GM21723 (cell line): ENCODE results near the gene CHCHD6.
A peak's percentile ranks its signal among the peaks of the same experiment; 100 is the strongest.

Source experiments
- ATAC-seq: cut with Tn5 transposase; IDR thresholded peaks from one replicate; pipeline ENCODE4 v1.9.1; 2021; ENCODE audit warnings: mild to moderate bottlenecking, moderate library complexity; ENCODE audit not compliant: unreplicated experiment

CHCHD6 gene

DNA sequence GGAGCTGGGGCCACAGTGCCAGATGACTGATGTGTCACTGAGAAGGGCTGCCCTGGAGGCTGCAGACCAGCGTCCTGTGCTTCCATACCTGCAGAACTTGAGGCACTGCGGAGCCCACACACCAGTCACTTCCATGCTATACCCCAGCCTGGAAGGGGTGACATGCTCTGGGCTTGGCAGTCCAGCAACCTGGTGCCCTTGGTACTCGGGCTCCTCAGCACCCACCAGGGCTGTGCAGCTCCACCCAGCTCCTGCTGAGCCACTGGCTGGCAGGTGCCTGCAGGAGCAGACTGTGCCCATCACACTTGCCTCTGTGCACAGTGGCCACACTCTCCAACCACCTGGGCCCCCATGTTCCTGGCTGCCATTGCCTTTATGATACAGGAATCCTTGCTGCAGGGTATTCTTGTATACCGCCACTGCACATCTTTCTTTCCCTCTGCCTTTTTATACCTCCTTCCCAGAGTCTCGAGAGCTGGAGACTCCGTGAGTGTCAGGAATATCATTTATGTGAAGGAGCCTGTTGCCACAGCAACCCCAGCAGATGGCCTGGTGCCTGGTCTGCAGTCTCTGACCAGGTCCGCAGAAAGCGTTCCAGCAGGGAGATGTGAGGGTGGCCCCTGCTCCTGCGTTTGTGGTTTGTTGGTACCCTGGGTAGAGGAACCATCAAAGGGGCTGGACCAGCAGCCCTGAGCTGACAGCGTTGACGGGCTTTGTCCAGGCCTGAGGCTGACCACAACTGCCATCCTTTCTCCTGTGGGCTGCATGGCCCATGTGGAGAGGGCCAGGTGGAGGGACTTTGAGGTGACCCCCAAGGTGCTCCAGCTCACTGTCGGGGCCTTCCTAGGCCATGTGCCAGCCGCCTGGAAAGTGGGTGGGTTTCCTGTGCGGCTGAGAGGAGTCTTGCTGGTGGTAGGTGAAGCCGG is 185.5 kb downstream of the CHCHD6 start:
- ATAC-seq = no peak

DNA sequence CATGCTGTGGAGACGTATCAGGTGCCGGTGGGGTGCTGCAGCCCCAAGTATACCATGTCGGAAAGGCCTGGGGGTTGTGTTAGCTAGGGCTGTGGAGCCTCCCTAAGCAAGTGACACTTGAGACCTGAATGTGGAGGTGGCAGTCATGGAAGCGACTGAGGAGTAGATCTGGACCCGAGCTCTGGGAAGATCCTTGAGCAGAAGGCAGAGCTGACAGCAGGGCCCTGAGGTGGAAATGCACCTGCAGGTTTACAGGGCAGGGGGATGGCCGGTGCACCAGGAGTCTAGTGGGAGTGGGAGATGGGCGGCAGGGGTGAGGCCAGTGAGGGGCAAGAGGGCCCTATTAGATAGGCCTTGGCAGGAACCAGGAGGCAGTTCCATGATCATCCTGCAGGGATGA is 187.1 kb downstream of the CHCHD6 start:
- ATAC-seq = no peak

DNA sequence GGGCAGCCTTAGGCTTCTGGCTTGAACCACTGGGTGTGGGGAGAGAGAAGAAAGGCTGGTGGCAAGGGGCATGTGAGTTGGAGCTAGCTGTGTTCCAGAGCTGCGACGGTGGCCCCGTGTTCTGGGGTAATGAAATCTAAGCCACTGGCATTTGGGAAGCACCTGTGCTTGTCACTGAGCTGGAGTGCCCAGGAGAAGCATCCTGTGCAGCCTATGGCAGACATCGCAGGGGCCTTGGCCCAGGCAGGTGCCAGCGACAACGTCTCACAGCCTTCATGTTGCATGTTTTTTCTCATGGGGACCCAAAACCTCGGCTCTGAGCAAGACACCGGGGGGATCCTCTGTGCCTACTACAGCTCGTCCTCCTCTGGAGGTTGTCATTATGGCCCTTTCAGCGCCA is 187.8 kb downstream of the CHCHD6 start:
- no peak for ATAC-seq

DNA sequence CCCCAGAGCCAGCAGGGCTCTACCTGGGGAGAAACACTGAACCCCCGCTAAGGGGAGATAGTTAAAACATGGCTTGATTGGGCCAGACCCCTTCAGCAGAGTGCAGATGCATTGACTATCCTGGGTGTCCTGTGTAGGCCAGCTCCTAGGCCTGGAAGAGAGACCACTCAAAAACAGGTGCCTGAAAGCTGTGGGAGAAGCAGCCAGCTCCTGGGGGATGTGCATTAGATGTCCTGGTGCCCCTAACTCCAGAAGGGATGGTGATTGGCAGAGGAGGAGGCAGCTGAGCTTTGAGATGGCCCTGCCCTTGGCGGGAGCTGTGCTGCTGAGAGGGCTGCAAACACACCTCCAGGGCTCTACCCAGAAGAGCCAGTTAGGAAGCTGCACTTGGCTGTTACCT is 189.6 kb downstream of the CHCHD6 start:
- ATAC-seq = no peak

DNA sequence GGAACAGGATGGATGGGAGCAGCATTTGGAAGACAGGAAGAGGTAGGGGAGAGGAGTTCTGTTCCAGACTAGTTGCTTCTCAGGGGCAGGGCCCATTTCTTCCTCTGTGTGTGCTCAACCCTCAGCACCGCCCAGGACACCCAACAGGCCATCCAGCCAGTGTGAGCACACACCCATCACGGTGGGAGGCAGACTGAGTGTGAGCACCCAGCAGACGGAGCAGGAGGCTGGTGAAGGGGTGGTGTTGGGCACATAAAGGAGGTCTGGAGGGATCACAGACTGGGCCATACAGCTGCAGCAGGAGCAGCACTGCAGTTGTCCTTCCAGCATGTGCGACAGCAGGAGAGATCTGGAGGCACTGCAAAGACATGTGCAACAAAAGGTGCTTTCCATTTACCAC is 190.4 kb downstream of the CHCHD6 start:
- no peak for ATAC-seq

DNA sequence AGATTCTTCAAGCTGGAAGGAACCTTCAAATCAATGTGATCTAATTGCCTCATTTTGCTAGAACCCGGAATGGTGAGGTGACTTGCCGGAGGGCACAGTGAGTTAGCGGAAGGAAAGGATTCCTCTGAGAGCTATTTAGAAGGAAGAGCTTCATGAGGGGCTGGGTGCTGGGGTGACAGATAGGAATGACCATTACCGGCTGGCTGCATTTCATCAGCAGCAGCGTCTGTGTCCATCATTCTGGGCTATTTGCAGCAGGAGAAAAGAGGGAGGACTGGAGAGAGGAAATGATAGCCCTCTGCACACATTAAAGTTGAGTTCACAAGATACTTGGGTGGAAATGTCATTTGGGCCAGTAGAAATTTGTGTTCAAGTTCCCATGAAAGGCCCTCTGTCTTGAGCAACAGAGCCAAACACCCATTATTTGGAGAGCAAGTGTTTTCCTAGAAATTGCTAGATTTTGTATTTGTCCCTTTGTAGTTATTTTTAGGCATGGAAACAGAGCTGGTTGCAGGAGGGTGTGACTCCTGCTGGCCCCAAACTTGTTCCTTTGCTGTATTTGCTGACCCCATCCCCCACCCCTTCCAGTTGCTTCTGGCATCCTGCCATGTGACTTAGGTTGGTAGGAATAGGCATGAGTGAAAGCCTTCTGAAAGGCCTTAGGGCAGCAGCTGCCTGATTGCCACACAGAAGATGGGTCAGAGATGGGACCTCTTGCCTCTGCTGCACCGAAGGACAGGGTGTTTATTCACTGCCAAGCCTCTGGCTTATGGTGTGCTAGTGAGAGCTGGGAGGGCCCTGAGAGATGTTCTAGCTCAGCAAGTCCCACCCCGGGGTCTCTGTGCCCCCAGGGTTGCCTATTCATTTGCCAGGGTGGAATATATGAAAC is 191.4 kb downstream of the CHCHD6 start:
- ATAC-seq = no peak

DNA sequence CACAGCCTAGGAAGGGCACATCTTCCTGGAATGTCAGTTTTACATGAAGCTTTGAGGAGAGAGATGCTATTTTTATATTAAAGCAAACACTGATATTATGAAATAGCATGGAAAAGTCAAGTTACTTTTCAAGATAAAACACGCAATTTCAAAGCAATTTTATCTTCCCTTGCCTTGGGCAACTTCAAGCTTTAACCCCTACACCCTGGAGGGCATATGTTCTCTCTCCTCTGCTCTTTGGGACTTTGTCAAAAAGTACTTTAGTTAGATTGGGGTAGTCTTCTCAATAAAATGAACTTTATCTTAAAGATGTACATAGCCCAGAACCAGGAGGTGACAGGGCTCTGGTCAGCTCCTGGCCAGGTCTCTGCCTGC is 192.0 kb downstream of the CHCHD6 start:
- ATAC-seq = no peak

DNA sequence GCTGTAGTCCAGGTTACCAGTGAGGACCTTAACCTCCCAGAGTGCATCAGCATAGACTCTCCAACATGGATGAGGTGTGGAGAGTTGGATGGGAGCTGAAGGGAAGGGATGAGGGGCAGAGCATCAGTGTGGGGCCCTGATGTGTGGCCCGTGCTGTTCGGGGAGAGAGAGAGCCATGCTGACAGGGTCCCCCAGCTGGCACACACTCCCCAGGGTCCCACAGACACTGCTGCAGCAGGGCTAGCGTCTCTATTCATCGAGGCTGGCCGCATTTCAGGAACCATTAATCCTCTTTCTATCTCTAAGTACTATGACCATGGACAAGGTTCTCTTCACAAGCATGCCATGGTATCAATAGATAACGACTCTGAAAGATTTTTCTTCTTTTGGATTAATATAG is 192.9 kb downstream of the CHCHD6 start:
- no peak for ATAC-seq

DNA sequence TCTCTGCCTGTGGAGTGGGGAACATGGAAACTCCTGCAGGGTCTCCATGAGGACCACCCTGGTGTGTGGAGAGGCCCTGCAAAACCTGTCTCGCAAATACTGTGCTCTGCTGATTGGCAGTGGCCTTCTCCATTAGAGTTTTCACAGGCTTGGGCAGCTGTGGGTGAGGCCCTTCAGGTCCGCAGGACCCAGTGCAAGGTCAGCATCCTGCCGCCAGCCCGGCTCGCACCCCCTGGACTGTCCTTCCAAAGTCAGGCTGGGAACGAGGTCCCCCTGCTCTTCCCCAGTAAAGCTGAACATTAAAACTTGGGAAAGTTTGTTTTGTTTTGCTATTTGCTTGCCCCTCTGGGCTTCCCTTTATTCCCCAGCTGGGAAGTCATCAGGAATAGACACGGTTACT is 193.9 kb downstream of the CHCHD6 start:
- ATAC-seq = no peak

DNA sequence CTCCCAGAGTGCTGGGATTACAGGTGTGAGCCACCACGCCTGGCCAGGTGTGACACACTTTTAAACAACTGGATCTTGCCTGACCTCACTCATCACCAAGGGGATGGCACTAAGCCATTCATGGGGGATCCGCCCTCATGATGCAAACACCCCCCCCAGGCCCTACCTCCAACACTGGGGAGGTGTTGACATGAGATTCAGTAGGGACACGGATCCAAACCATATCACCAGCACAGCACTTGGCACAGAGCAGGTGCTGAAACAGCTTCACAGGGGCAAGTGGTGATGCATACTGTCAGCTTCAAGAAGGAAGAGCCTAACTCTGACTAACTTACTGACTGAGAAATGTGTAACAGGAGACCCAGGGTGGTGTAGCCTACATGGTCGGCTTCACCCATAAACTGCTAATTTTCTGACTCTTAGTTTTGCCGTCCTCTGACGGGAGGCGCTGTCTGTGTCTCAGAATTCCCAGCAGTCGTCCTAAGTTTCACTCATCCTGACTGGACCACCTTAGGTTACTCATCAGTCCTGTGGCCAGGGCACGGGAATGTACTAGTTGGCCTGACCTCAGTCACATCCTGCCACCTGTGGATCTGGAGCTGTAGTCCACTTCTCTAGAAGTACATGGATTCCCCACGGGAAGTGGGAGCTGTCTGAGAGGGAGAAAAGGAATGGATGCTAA is 197.0 kb downstream of the CHCHD6 start:
- no peak for ATAC-seq

DNA sequence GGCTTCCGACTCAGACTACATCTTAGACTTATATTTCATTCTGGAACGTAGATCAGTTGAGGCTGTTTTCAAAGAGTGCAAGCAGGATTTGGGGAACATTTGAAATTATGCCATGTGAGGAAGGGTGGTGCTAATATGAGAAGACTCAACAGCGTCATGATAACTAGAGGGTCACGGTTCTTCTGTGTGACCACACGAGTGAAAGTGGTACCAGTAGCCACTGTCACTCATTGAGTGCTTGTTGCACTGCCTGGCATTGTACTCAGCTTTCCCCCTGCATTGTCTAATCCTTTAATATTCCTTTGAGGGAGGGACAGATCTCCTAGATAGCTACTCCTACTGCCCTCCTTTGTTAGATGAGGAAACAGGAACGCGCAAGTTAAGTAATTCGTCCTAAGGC is 197.6 kb downstream of the CHCHD6 start:
- ATAC-seq = no peak

DNA sequence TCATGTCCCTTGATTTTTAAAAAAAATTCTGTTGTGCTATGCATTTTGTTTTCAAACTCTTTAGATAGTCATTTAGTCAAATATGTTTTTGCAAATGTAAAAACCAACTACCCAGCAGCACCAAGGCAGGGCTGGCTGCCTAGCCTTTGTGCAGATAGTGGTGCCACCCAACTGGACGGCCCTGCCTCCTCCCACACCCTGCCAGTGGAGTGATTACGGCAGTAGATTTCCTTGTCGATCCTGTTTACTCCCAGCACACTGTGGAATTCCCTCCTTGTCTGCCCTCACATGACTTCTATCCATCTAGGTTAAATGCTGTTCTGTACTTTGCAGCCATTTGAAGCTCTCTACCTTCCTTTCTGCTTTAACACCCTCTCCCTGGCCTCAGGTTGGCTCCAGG is 199.5 kb downstream of the CHCHD6 start:
- no peak for ATAC-seq

DNA sequence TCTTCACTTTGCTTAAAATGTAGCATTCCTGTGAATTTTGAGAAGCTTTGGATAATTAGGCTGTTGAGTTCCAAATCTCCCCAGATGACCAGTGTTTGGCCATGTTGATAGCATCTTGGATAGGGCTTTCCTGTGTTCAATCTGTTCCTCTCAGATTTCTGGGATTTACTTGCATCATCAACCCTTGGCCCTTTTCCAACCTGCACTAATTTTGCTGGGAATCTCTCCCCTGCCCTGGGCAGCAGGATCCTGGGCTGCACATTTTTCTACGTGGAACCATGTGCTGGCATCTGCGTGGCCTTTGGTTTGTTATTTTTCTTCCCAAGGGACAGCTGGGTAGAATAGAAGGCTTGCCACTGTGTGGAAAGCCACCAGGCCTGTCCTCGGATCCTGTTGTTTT is 203.5 kb downstream of the CHCHD6 start:
- ATAC-seq = no peak

DNA sequence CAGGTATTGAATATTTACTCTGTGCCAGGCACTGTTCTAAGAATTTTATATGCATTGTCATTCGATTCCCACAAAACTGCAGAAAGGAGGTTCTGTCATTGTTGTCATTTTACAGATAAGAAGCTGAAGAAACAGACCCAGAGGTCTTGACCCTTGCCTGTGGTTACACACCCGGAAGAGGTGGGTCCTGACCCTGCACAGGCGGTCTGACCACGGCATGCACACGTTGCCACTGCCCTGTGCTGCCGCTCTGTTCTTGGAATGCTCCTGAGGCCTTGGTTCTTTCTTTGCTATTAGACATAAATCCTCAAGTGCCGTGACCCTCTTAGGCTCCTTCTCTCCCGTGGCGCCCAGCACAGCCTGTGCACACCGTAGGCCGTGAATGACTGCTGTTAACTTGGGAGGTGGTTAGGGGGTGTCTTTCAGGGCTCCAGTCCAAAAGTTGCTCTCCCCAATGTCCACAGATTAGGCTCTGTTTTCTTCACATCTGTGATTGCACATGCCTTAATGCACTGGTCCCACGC is 204.8 kb downstream of the CHCHD6 start:
- ATAC-seq = no peak

DNA sequence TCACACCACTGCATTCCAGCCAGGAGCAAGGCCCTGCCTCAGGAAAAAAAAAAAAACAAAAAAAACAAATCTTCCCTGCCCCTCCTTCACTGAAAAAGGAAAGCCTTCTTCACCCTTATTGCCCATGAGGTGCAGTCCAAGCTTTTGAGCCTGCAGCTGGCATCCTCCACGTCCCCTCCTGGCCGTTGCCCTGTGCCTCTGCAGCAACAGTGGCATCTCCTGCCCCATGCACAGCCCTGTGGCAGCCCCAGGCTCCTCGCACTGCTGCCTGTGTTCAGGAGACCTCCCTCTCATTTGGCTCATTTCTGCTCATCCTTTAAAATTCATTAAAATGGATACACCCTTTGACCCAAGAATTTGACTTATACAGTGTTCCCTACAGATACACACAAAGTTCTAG is 206.2 kb downstream of the CHCHD6 start:
- ATAC-seq = no peak

DNA sequence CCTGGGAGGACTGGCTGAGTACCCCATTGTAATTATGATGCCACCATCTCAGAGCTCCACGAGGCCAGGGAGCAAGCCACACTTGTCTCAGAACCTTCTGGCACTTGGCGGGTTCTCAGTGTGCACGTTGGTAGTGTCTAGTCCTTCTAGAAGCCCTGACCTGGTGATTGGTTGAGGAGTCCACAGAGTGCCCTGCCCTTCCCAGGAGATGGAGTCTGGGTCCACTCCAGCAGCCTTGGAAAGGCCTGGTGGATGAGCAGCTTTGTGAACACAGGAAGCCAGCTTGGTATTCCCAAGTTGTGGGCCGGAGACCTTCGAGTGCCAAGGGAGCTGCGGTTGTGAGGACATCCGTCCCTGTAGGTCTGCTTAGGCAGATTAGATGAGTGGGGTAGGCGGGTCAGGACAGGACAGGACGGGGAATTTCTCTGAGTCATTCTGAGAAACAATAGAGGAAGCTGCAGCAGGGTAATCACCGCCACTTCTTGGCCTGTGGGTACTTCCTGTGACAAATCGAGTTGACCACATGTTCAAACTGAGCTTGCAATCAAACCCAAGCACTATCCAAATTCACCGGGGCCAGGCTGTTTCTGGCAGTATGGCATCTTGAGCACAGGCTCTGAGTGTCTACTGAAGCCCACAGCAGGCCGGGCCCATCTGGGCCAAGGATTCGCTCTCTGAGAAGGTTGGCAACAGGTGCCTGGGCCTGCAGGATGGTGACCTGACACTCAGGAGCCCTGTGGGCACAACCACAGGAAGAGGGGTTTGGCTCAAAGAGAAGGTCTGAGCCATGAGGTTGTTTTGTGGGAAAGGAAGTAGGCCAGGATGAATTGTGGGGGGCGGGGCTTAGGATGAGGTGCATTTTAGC is 207.4 kb downstream of the CHCHD6 start:
- ATAC-seq = peak; percentile 98

DNA sequence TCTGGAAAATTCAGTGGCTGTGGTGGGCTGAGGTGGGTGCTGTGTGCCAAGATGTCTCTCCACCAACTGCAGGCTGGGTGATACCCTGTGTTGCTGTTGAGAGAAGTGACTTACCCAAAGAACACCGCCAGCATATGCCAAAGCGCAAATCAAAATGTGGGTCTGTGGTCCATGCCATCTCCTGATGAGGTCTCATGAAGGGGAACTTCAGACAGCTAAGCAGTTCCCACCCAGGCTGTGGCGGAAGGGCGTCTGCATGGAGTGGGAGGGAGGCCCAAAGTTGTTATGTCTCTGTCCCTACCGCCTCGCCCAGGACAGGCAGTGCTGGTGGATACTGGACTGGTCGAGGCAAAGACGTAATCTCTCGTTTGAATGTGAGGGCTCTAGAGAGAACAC is 208.0 kb downstream of the CHCHD6 start:
- ATAC-seq = no peak

DNA sequence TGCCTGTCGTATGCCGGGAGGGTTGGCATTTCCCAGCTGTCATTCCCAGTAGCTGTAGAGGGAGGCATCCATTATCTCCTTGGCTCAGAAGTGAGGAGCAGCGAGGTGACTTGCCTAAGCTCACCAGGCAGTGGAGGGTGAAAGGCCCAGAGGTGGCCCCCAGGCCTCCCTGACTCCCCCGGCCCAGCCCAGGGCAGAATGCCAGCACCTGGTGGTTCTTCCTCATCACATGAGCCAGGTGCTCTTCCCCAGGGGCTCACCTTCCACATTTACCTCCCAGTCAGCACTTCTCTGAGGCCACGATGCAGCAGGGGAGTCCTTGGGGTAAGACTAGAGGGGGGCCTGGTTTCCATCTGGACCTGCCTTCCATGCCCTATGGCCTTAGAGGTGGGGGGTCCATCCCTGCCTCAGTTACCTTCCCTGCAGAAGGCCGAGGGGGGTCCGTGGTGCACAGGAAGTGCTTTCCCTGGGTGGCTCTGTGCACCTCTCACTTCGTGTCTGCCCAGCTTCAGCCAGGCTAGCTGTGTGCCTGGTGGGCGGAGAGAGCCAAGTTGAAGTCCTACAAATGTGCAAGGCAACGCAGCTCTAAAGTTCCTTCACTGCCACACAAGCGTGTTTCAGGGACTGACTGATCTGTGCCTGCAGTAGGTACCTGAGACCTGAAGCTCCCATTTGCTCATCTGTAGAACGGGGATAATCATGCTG is 208.6 kb downstream of the CHCHD6 start:
- ATAC-seq = no peak

DNA sequence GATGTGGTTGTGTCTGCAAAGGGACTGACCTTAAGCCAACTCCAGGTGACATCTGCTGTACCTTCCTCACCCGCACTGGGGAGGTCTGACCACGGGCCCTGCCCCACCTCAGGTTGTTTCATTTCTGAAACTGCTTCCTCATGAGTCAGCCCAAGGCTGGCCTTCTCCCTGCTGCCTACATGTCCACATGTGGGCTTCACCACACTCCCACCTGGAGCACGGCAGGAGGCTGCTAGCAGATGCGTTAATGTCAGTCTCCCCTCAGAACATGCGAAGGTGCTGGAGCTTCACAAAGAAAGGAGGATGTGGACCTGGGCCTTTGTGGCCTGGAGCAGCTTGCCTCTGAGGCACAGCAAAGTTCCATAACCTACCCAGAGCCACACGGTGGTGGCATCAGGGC is 209.5 kb downstream of the CHCHD6 start:
- ATAC-seq = no peak

DNA sequence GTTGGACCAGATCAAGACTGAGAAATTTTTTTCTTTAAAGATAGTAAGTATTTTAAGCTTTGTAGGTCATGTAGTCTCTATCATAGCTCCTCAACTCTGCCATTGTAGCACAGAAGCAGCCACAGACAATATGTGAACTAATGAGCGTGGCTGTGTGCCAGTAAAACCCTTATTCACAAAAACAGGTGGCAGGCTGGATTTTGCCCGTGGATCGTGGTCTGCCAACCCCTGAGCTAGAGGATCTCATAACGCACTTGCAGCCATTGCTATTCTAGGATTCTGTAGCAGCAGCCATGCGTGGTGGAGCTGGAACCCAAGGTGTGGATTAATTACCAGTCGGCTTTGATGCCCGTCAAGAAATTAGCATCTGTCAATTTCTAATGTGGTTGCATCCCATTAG is 210.2 kb downstream of the CHCHD6 start:
- ATAC-seq = no peak
